ENCODE data around the gene HS2ST1.
"Not testable (repeated sequence)": the region's sequence is repeated elsewhere in the genome, so short reads cannot be mapped to it uniquely, and the experiment has no call there.

The HS2ST1 gene

DNA sequence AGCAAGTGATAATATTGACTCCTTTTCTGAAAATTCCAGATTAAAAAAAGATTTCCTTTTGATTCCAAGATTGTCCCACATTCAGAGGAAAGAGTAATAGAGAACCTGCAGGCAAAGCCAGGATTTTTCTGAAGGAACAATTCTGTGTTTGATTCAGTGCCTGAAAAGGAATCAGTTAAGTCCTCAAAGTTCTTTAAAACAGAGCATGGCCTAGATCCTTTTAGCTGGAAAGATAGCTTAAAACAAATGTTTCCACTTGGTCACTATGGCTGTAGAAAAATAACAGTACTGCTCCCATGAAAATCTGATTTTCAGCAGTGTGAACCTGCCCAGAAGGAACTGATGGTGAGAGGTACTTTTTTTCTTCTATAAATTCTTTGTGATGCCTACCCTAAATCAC is 41.8 kb downstream of the HS2ST1 start:
- H3K36me3 ChIP-seq = no peaks in the 10 kb centered on the region
- no peaks in the 10 kb centered on the region for H3K27me3 ChIP-seq
- H3K4me1 ChIP-seq (ENCODE audit: control insufficient read depth in 1 of 2, insufficient read depth in 1 of 2, low read depth in 1 of 2, low read length in 1 of 2) = no peaks in the 10 kb centered on the region
- H3K4me3 ChIP-seq (ENCODE audit: low read depth in 1 of 2, low read length in 1 of 2) = no peak overlapping the region
- no peak for TF ChIP-seq CTCF (IDR thresholded peaks at IDR 0.05)
- no peaks in the 10 kb centered on the region for H3K9me3 ChIP-seq
- H3K27ac ChIP-seq = no peak overlapping the region

- no peaks in the 10 kb centered on the region for H3K27me3 ChIP-seq
- no peaks in the 10 kb centered on the region for H3K36me3 ChIP-seq
- no peaks in the 10 kb centered on the region for H3K4me1 ChIP-seq (ENCODE audit: control insufficient read depth in 1 of 2, insufficient read depth in 1 of 2, low read depth in 1 of 2, low read length in 1 of 2)
- no peak overlapping the region for H3K4me3 ChIP-seq (ENCODE audit: low read depth in 1 of 2, low read length in 1 of 2)
- H3K9me3 ChIP-seq = no peaks in the 10 kb centered on the region
- no peak overlapping the region for H3K27ac ChIP-seq
- no peak for TF ChIP-seq CTCF (IDR thresholded peaks at IDR 0.05)
Observed at GRCh38 chr1:86957221-86957620, 42.8 kb downstream of the HS2ST1 start.

GRCh38 chr1:86960548-86960947 is 46.1 kb downstream of the HS2ST1 start:
- Histone ChIP-seq H3K4me3 (ENCODE audit: low read depth in 1 of 2, low read length in 1 of 2) (no peak overlapping the region), H3K36me3 (no peaks in the 10 kb centered on the region), H3K27me3 (no peaks in the 10 kb centered on the region), H3K27ac (no peak overlapping the region), H3K4me1 (ENCODE audit: control insufficient read depth in 1 of 2, insufficient read depth in 1 of 2, low read depth in 1 of 2, low read length in 1 of 2) (no peaks in the 10 kb centered on the region), H3K9me3 (no peaks in the 10 kb centered on the region)
- TF ChIP-seq CTCF (IDR thresholded peaks at IDR 0.05) = no peak

- H3K4me3 ChIP-seq (ENCODE audit: low read depth in 1 of 2, low read length in 1 of 2); H3K9me3 ChIP-seq; H3K36me3 ChIP-seq; H3K27ac ChIP-seq; H3K4me1 ChIP-seq (ENCODE audit: control insufficient read depth in 1 of 2, insufficient read depth in 1 of 2, low read depth in 1 of 2, low read length in 1 of 2); H3K27me3 ChIP-seq: not testable (repeated sequence)
Observed at GRCh38 chr1:86963841-86964240, 49.4 kb downstream of the HS2ST1 start.

- H3K27ac ChIP-seq = no peak overlapping the region
- no peak for TF ChIP-seq CTCF (IDR thresholded peaks at IDR 0.05)
- H3K4me3 ChIP-seq (ENCODE audit: low read depth in 1 of 2, low read length in 1 of 2) = no peak overlapping the region
- H3K36me3 ChIP-seq = no peaks in the 10 kb centered on the region
- no peaks in the 10 kb centered on the region for H3K27me3 ChIP-seq
- H3K4me1 ChIP-seq (ENCODE audit: control insufficient read depth in 1 of 2, insufficient read depth in 1 of 2, low read depth in 1 of 2, low read length in 1 of 2) = no peaks in the 10 kb centered on the region
- no peaks in the 10 kb centered on the region for H3K9me3 ChIP-seq
Observed at GRCh38 chr1:86965012-86965826, 50.8 kb downstream of the HS2ST1 start.

GRCh38 chr1:86965827-86966182 is 51.4 kb downstream of the HS2ST1 start:
- Histone ChIP-seq H3K36me3 (no peaks in the 10 kb centered on the region), H3K27ac (no peak overlapping the region), H3K4me3 (ENCODE audit: low read depth in 1 of 2, low read length in 1 of 2) (no peak overlapping the region), H3K4me1 (ENCODE audit: control insufficient read depth in 1 of 2, insufficient read depth in 1 of 2, low read depth in 1 of 2, low read length in 1 of 2) (no peaks in the 10 kb centered on the region), H3K27me3 (no peaks in the 10 kb centered on the region), H3K9me3 (no peaks in the 10 kb centered on the region)
- TF ChIP-seq CTCF (IDR thresholded peaks at IDR 0.05) = no peak
